ENCODE results near the gene C1QTNF3.

C1QTNF3 gene

GRCh38 chr5:34045996-34046395 is 3.0 kb upstream of the C1QTNF3 start:
- H2AFZ ChIP-seq (ENCODE audit: low read depth, low read length, severe bottlenecking): no peak overlapping the region
- H3K4me2 ChIP-seq (ENCODE audit: low read depth, low read length, poor library complexity, severe bottlenecking): no peak overlapping the region

GRCh38 chr5:34045023-34045422 is 2.0 kb upstream of the C1QTNF3 start:
- no peaks in the 10 kb centered on the region for H3K79me2 ChIP-seq (ENCODE audit: insufficient read depth, low read length)

More at GRCh38 chr5:34045996-34046395, 3.0 kb upstream of the C1QTNF3 start:
- Histone ChIP-seq H3K27ac (ENCODE audit: low read depth, low read length) (no peak overlapping the region), H4K20me1 (ENCODE audit: low read depth, low read length) (no peaks in the 10 kb centered on the region), H3K9ac (ENCODE audit: low read length) (no peak overlapping the region), H3F3A (ENCODE audit: insufficient read depth) (no peaks in the 10 kb centered on the region), H3K4me3 (ENCODE audit: insufficient read depth, low read length, poor library complexity, severe bottlenecking) (no peak overlapping the region), H3K36me3 (ENCODE audit: low read length) (no peaks in the 10 kb centered on the region), H3K9me3 (ENCODE audit: insufficient read depth, low read length) (no peaks in the 10 kb centered on the region), H3K27me3 (ENCODE audit: low read length) (no peaks in the 10 kb centered on the region), H3K79me2 (ENCODE audit: insufficient read depth, low read length) (no peaks in the 10 kb centered on the region), H3K9me2 (replicated peaks; ENCODE audit: insufficient read depth, low read length) (no peaks in the 10 kb centered on the region)
- no peak for TF ChIP-seq EZH2phosphoT487 (conservative IDR thresholded peaks at IDR 0.05; ENCODE audit: low read length)
- TF ChIP-seq, protein P1, sequence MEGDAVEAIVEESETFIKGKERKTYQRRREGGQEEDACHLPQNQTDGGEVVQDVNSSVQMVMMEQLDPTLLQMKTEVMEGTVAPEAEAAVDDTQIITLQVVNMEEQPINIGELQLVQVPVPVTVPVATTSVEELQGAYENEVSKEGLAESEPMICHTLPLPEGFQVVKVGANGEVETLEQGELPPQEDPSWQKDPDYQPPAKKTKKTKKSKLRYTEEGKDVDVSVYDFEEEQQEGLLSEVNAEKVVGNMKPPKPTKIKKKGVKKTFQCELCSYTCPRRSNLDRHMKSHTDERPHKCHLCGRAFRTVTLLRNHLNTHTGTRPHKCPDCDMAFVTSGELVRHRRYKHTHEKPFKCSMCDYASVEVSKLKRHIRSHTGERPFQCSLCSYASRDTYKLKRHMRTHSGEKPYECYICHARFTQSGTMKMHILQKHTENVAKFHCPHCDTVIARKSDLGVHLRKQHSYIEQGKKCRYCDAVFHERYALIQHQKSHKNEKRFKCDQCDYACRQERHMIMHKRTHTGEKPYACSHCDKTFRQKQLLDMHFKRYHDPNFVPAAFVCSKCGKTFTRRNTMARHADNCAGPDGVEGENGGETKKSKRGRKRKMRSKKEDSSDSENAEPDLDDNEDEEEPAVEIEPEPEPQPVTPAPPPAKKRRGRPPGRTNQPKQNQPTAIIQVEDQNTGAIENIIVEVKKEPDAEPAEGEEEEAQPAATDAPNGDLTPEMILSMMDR (IDR thresholded peaks at IDR 0.05; ENCODE audit: insufficient read depth, low read length, poor library complexity, severe bottlenecking): no peak

DNA sequence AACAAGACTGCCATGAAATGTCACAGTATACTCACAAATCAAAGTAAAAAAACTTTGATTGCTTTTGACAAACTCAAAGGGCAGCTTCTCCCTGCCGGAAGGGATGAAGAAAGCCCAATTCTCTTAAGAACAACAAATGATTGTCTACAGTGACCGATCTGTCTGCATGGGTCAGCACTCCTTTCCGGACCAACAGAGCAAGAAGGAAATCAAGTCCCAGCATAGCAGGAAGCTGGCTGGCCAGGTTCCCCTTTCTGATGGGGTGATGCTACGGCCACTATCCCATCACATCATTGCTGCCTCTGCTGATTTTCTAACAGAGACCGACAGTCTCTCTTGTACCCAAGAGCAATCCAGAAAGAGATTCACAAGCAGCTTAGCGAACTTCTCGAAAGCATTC is 692 bp downstream of the C1QTNF3 start:
- no peak overlapping the region for H3K9ac ChIP-seq (ENCODE audit: low read length)
- no peaks in the 10 kb centered on the region for H4K20me1 ChIP-seq (ENCODE audit: low read depth, low read length)
- TF ChIP-seq, protein P1 (IDR thresholded peaks at IDR 0.05; ENCODE audit: insufficient read depth, low read length, poor library complexity, severe bottlenecking): no peak
- no peak for TF ChIP-seq EZH2phosphoT487 (conservative IDR thresholded peaks at IDR 0.05; ENCODE audit: low read length)
- H3F3A ChIP-seq (ENCODE audit: insufficient read depth): no peaks in the 10 kb centered on the region
- no peaks in the 10 kb centered on the region for H3K36me3 ChIP-seq (ENCODE audit: low read length)
- H3K4me3 ChIP-seq (ENCODE audit: insufficient read depth, low read length, poor library complexity, severe bottlenecking): no peak overlapping the region
- H3K27ac ChIP-seq (ENCODE audit: low read depth, low read length): no peak overlapping the region
- no peaks in the 10 kb centered on the region for H3K9me2 ChIP-seq (replicated peaks; ENCODE audit: insufficient read depth, low read length)
- H3K9me3 ChIP-seq (ENCODE audit: insufficient read depth, low read length): no peaks in the 10 kb centered on the region
- H3K79me2 ChIP-seq (ENCODE audit: insufficient read depth, low read length): no peaks in the 10 kb centered on the region
- H3K27me3 ChIP-seq (ENCODE audit: low read length): no peaks in the 10 kb centered on the region
- no peak overlapping the region for H3K4me2 ChIP-seq (ENCODE audit: low read depth, low read length, poor library complexity, severe bottlenecking)
- H2AFZ ChIP-seq (ENCODE audit: low read depth, low read length, severe bottlenecking): no peak overlapping the region

More at GRCh38 chr5:34045023-34045422, 2.0 kb upstream of the C1QTNF3 start:
- Histone ChIP-seq H3K9me3 (ENCODE audit: insufficient read depth, low read length) (no peaks in the 10 kb centered on the region), H3K4me2 (ENCODE audit: low read depth, low read length, poor library complexity, severe bottlenecking) (no peak overlapping the region), H3K36me3 (ENCODE audit: low read length) (no peaks in the 10 kb centered on the region), H3K27ac (ENCODE audit: low read depth, low read length) (no peak overlapping the region), H3F3A (ENCODE audit: insufficient read depth) (no peaks in the 10 kb centered on the region), H3K4me3 (ENCODE audit: insufficient read depth, low read length, poor library complexity, severe bottlenecking) (no peak overlapping the region), H2AFZ (ENCODE audit: low read depth, low read length, severe bottlenecking) (no peak overlapping the region), H3K9ac (ENCODE audit: low read length) (no peak overlapping the region), H3K9me2 (replicated peaks; ENCODE audit: insufficient read depth, low read length) (no peaks in the 10 kb centered on the region), H4K20me1 (ENCODE audit: low read depth, low read length) (no peaks in the 10 kb centered on the region), H3K27me3 (ENCODE audit: low read length) (no peaks in the 10 kb centered on the region)
- no peak for TF ChIP-seq EZH2phosphoT487 (conservative IDR thresholded peaks at IDR 0.05; ENCODE audit: low read length)
- TF ChIP-seq, protein P1 (IDR thresholded peaks at IDR 0.05; ENCODE audit: insufficient read depth, low read length, poor library complexity, severe bottlenecking): no peak
